GM12874 (cell line): ENCODE measurements around the gene NEK9.

ENCODE experiments used
- TF ChIP-seq, protein P1 (sequence below): IDR thresholded peaks from 2 replicates; pipeline ENCODE4 v1.5.1; 2011; ENCODE audit warnings: low read depth, mild to moderate bottlenecking, control low read depth, low read length, moderate library complexity; ENCODE audit not compliant: insufficient read depth

Gene NEK9

DNA sequence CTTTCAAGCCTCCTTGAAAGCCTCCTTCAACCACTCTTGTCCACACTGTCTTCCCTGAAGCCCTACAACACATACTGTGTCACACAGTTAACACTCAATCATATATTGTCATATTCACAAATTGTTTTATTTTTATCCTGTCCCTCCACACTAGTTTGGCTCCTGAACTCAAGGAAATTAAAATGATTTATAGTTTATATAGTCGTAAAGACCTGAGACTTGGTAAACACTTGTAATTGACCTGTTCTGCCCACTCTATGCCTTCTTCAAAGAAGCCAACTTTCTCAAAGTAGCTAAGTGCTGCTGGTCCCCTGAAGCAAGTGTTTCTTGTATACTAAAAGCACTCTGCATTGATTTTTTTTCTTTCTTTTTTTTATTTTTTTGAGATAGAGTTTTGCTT, 15.6 kb upstream of the NEK9 start:
- TF ChIP-seq, protein P1, sequence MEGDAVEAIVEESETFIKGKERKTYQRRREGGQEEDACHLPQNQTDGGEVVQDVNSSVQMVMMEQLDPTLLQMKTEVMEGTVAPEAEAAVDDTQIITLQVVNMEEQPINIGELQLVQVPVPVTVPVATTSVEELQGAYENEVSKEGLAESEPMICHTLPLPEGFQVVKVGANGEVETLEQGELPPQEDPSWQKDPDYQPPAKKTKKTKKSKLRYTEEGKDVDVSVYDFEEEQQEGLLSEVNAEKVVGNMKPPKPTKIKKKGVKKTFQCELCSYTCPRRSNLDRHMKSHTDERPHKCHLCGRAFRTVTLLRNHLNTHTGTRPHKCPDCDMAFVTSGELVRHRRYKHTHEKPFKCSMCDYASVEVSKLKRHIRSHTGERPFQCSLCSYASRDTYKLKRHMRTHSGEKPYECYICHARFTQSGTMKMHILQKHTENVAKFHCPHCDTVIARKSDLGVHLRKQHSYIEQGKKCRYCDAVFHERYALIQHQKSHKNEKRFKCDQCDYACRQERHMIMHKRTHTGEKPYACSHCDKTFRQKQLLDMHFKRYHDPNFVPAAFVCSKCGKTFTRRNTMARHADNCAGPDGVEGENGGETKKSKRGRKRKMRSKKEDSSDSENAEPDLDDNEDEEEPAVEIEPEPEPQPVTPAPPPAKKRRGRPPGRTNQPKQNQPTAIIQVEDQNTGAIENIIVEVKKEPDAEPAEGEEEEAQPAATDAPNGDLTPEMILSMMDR: no peak

DNA sequence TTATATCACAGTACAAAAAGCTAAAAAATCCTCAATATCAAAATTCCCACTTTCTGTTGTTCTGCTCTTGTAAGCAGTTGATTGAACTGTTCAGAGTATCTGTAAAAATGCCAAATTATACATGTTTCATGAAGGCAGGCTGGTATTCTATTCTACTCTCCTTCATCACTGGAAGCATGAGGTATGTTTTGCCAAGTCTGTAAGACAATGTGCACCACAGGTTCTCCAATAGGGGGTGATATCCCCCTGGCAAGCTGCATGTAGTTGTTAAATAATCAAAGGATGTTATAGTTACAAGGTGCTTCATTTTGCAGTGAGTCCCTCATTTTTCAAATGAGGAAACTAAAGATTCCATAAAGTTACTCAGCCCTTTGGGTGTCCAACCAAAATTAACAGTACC, 15.1 kb upstream of the NEK9 start:
- TF ChIP-seq, protein P1: peak; percentile 33; the same call in 1 of the 2 replicates

DNA sequence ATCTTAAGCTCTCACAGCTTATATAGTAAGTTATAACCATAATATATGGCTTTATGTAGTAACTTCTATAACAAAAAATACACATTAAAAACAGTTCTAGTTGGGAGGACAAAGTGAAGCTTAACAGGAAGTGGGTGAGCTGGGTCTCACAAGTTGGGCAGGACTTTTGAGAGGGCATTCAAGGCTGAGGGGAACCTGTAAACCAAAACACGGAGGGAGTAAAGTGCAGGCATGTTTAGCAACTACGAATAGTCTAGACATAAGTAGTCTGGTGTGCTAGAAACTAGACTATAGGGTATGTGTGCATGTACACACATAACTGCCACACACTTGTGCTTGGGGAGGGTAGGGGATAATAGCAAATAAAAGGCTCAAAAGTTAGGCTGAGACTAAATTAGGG, 14.2 kb upstream of the NEK9 start:
- TF ChIP-seq, protein P1: no peak

DNA sequence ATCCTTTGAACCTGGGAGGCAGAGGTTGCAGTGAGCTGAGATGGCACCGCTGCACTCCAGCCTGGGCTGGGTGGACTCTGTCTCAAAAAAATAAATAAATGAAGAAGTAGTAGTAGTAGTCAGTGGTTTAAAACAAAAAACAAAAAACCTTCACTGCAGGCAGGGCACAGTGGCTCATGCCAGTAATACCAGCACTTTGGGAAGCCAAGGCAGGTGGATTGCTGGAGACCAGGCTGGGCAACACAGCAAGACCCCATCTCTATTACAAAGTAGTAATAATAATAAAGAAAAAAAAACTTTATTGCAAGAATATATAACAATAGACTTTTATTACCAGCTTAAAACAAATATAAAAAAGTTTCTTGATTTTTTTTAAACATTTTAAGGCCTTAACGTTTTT, 13.8 kb upstream of the NEK9 start:
- TF ChIP-seq, protein P1: no peak

DNA sequence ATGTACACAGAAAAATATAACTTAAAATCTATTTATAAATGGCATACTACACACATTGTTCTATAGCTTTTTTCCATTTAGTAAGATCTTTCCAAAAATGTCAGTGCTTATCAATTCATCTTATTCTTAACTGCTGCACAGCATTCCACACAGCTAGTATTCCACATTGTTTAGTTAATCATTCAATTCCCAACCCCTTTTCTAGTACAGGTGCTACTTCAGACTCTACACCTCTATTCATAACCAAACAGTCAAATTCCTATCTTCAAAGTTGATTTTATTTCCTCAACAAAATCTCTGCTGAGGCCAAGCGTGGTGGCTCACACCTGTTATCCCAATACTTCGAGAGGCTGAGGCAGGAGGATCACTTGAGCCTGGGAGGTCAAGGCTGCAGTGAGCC, 12.3 kb upstream of the NEK9 start:
- TF ChIP-seq, protein P1: no peak

DNA sequence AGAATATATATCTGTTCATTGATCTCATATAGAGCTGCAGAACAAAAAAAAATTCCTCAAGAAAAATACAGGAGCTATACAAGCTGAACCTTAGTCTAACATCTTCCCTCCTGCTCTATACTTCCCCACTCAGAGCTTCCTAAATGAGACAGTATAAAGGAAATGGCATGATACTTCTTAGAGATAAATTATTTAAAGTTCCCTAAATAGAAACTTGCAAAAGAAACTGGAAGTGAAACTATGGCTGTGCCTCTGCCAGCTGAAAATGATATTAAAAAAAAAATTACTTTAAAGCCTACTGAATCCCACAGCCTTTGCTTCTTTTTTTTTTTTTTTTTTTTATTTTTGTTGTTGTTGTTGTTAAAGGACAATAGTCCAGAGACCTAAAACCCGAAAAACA, 11.6 kb upstream of the NEK9 start:
- TF ChIP-seq, protein P1: no peak

DNA sequence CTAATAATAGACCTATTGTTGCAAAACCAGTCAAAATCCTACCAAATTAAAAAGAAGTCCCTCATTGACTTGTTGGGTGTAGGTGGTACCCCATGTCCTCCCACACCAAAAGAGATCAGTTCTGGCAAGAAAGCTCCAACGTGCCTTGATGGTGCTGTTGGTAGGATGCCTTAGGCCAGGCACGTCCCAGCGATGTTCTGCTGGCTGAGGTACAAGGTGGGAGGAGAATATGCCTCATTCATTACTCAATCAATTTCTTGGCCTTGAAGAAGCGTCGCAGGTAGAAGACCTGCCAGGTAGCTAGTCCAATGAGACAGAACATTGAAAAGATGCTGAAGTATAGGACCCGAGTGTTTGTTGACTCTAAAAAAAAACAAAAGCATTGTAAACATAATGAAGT, 7.8 kb upstream of the NEK9 start:
- TF ChIP-seq, protein P1: no peak

DNA sequence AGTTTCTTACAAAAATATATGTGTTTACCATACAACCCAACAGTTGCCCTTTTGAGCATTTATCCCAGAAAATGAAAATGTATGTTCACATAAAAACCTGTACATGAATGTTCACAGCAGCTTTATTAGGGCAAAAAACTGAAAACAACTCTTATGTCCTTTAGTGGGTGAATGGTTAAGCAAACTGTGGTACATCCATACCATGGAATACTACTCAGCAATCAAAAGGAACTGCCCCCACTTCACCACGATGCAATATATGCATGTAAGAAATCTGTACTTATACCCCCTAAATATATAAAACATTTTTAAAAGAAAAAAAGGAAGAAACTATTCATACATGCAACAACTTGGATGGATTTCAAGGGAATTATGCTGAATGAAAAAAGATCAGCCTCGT, 6.7 kb upstream of the NEK9 start:
- TF ChIP-seq, protein P1: no peak
